Activated CD8-positive, alpha-beta T cell treated with anti-CD3 and anti-CD28 coated beads for 36 hours (primary cell): ENCODE results near the gene ALDOC. TPM values are rescaled to one million over a fixed set of nuclear protein-coding genes. Genes with fewer than 3 reads are reported as not detected.
"Not testable (repeated sequence)": the region's sequence is repeated elsewhere in the genome, so short reads cannot be mapped to it uniquely, and the experiment has no call there.

Experiments used
- ATAC-seq: fragments of 200-7000 bp; cut with Tn5 transposase; one replicate; pipeline ENCODE4 v1.10.0; 2021; ENCODE audit warnings: mild to moderate bottlenecking, moderate library complexity
- CTCF ChIA-PET: fragments of 350-600 bp; sonication (Branson Sonifier 250); formaldehyde crosslinking; loops from one replicate; lab custom pipeline; 2021; ENCODE audit warnings: antibody characterized with exemption; lab: Charles Lee
- POLR2A ChIA-PET: fragments of 350-600 bp; sonication (Branson Sonifier 250); formaldehyde crosslinking; loops from one replicate; lab custom pipeline; 2021; ENCODE audit warnings: antibody characterized with exemption; lab: Charles Lee
- DNase-seq: peaks from one replicate; pipeline ENCODE4 v3.0.0-alpha.2; 2020
- H3K27ac Mint-ChIP-seq: one replicate; pipeline ENCODE4 v1.8.0; 2021; ENCODE audit warnings: mild to moderate bottlenecking, mixed read lengths
- H3K27me3 Mint-ChIP-seq: one replicate; pipeline ENCODE4 v1.8.0; 2021; ENCODE audit warnings: mixed read lengths
- H3K36me3 Mint-ChIP-seq: one replicate; pipeline ENCODE4 v1.8.0; 2021; ENCODE audit warnings: low read depth, mixed read lengths
- H3K4me1 Mint-ChIP-seq: one replicate; pipeline ENCODE4 v1.8.0; 2021; ENCODE audit warnings: low read depth, mixed read lengths
- H3K4me3 Mint-ChIP-seq: one replicate; pipeline ENCODE4 v1.8.0; 2021; ENCODE audit warnings: mild to moderate bottlenecking, moderate library complexity, mixed read lengths
- H3K9me3 Mint-ChIP-seq: one replicate; pipeline ENCODE4 v1.8.0; 2021; ENCODE audit warnings: mixed read lengths
- intact Hi-C: fragments of 100-400 bp; cut with micrococcal nuclease; formaldehyde crosslinking; loops from one replicate; pipeline ENCODE4 v1.10.0; 2022
- total RNA-seq, 2 experiments: library from RNA; stranded (reverse); gene quantifications; one replicate each; pipeline ENCODE4 v1.2.3, GENCODE V29; 2021
- TF ChIP-seq, protein P1 (sequence below): fragments of 200-600 bp; IDR thresholded peaks from one replicate; pipeline ENCODE4 v1.8.0; 2022; ENCODE audit warnings: antibody characterized with exemption, mild to moderate bottlenecking

The ALDOC gene
- total RNA-seq, 2 experiments from 2014 or later = 142 to 146 TPM

- intact Hi-C loops = no loop called here
- POLR2A ChIA-PET = interaction anchor here (0.7 to 9.1 kb wide), 7 partner anchors 9 to 39 kb away, joined by 3 to 58 read pairs (median 3); partner anchors contain the start of gene SPAG5
These were observed 2.8 kb upstream of the ALDOC start for GRCh38 chr17:28579526-28579925.

GRCh38 chr17:28578246-28579195 is 1.8 kb upstream of the ALDOC start:
- CTCF ChIA-PET = interaction anchor here (1.2 to 4.4 kb wide), 6 partner anchors 14 to 68 kb away, joined by 3 to 27 read pairs (median 3); no protein-coding TSS in a partner anchor

More at GRCh38 chr17:28579526-28579925, 2.8 kb upstream of the ALDOC start:
- no peaks in the 10 kb centered on the region for H3K9me3 Mint-ChIP-seq
- ATAC-seq (no peak), DNase-seq (peak; percentile 42)
- TF ChIP-seq, protein P1, sequence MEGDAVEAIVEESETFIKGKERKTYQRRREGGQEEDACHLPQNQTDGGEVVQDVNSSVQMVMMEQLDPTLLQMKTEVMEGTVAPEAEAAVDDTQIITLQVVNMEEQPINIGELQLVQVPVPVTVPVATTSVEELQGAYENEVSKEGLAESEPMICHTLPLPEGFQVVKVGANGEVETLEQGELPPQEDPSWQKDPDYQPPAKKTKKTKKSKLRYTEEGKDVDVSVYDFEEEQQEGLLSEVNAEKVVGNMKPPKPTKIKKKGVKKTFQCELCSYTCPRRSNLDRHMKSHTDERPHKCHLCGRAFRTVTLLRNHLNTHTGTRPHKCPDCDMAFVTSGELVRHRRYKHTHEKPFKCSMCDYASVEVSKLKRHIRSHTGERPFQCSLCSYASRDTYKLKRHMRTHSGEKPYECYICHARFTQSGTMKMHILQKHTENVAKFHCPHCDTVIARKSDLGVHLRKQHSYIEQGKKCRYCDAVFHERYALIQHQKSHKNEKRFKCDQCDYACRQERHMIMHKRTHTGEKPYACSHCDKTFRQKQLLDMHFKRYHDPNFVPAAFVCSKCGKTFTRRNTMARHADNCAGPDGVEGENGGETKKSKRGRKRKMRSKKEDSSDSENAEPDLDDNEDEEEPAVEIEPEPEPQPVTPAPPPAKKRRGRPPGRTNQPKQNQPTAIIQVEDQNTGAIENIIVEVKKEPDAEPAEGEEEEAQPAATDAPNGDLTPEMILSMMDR = no peak
- H3K4me1 Mint-ChIP-seq = peaks cover 34% of the 10 kb centered on the region
- H3K27me3 Mint-ChIP-seq = no peaks in the 10 kb centered on the region
- H3K4me3 Mint-ChIP-seq = no peak overlapping the region
- CTCF ChIA-PET = interaction anchor here (1.3 to 1.6 kb wide), 4 partner anchors 13 to 67 kb away, joined by 3 to 4 read pairs (median 3); no protein-coding TSS in a partner anchor
- peak overlapping the region; percentile 31 for H3K27ac Mint-ChIP-seq
- H3K36me3 Mint-ChIP-seq = peaks cover 53% of the 10 kb centered on the region

GRCh38 chr17:28577466-28577824 is 750 bp upstream of the ALDOC start:
- CTCF ChIA-PET = interaction anchor here (1.2 to 4.4 kb wide), 6 partner anchors 12 to 37 kb away, joined by 3 to 27 read pairs (median 4); no protein-coding TSS in a partner anchor
- Mint-ChIP-seq H3K4me3 (no peak overlapping the region), H3K27me3 (no peaks in the 10 kb centered on the region)

More at GRCh38 chr17:28578246-28579195, 1.8 kb upstream of the ALDOC start:
- TF ChIP-seq, protein P1 = no peak
- H3K9me3 Mint-ChIP-seq = no peaks in the 10 kb centered on the region
- intact Hi-C loops = no loop called here
- no peaks in the 10 kb centered on the region for H3K27me3 Mint-ChIP-seq
- H3K27ac Mint-ChIP-seq = peak overlapping the region; percentile 31
- H3K36me3 Mint-ChIP-seq = peaks cover 63% of the 10 kb centered on the region
- no peak overlapping the region for H3K4me3 Mint-ChIP-seq
- peaks cover 37% of the 10 kb centered on the region for H3K4me1 Mint-ChIP-seq
- ATAC-seq (no peak), DNase-seq (no peak)
- POLR2A ChIA-PET = interaction anchor here (0.8 to 9.1 kb wide), 8 partner anchors 8 to 126 kb away, joined by 3 to 58 read pairs (median 6); partner anchors contain the start of genes BLTP2 and SPAG5

DNA sequence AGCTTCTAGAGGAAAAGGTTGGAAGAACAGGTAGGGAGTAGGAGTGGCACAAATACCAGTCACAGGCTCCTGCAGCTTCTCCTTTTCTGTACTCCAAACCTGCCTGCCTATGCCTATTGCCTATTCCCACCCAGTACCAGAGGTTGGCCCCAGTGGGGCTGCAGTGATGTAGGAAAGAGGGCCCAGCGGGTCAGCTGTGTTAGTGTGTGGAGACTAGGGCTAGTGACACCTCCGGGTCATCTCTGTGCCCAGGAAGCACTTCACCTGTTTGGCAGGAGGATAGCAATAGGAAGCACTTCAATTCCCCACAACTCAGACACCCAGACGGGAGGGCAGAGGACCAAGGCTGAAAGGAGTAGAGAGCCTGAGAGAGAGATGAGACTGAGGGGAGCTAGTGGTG is 679 bp downstream of the ALDOC start:
- H3K9me3 Mint-ChIP-seq, DNase-seq, ATAC-seq, intact Hi-C loops, H3K27me3 Mint-ChIP-seq: not testable (repeated sequence)
- POLR2A ChIA-PET = interaction anchor here (1.1 to 9.1 kb wide), 5 partner anchors 17 to 67 kb away, joined by 3 to 58 read pairs (median 5); partner anchors contain the start of gene SPAG5
- H3K4me1 Mint-ChIP-seq = peaks cover 48% of the 10 kb centered on the region
- H3K36me3 Mint-ChIP-seq = peaks cover 63% of the 10 kb centered on the region
- H3K27ac Mint-ChIP-seq = peak overlapping the region; percentile 47
- H3K4me3 Mint-ChIP-seq = peak overlapping the region; percentile 81
- CTCF ChIA-PET = interaction anchor here (1.0 to 4.4 kb wide), 6 partner anchors 9 to 57 kb away, joined by 3 to 27 read pairs (median 4); no protein-coding TSS in a partner anchor

More at GRCh38 chr17:28577466-28577824, 750 bp upstream of the ALDOC start:
- intact Hi-C loops = no loop called here
- peaks cover 63% of the 10 kb centered on the region for H3K36me3 Mint-ChIP-seq
- no peak overlapping the region for H3K27ac Mint-ChIP-seq
- POLR2A ChIA-PET = interaction anchor here (0.7 to 9.1 kb wide), 13 partner anchors 9 to 241 kb away, joined by 3 to 58 read pairs (median 4); partner anchors contain the start of genes BLTP2, SPAG5 and UNC119
- peaks cover 42% of the 10 kb centered on the region for H3K4me1 Mint-ChIP-seq
- ATAC-seq = no peak
- DNase-seq = no peak
- TF ChIP-seq, protein P1 = no peak
- no peaks in the 10 kb centered on the region for H3K9me3 Mint-ChIP-seq

- intact Hi-C loops = no loop called here
- H3K27me3 Mint-ChIP-seq = no peaks in the 10 kb centered on the region
- H3K27ac Mint-ChIP-seq = no peak overlapping the region
- H3K9me3 Mint-ChIP-seq = no peaks in the 10 kb centered on the region
- DNase-seq = peak; percentile 14
- no peak for ATAC-seq
- H3K36me3 Mint-ChIP-seq = peaks cover 59% of the 10 kb centered on the region
- POLR2A ChIA-PET = interaction anchor here (1.3 to 9.1 kb wide), 4 partner anchors 17 to 68 kb away, joined by 3 to 58 read pairs (median 4); partner anchors contain the start of gene SPAG5
- TF ChIP-seq, protein P1 = no peak
- peaks cover 45% of the 10 kb centered on the region for H3K4me1 Mint-ChIP-seq
- H3K4me3 Mint-ChIP-seq = no peak overlapping the region
- CTCF ChIA-PET = interaction anchor here (0.7 to 4.4 kb wide), 8 partner anchors 10 to 57 kb away, joined by 3 to 27 read pairs (median 4); no protein-coding TSS in a partner anchor
These were observed 1.4 kb downstream of the ALDOC start for GRCh38 chr17:28575126-28575795.
